B cell (primary cell): Measurements from ENCODE around the gene DAZAP1. TPM values are rescaled to one million over a fixed set of nuclear protein-coding genes. Genes with fewer than 3 reads are reported as not detected.

Experiments
- ATAC-seq: fragments of 200-7000 bp; cut with Tn5 transposase; one replicate; pipeline ENCODE4 v1.10.0; 2021; ENCODE audit warnings: low read depth, mild to moderate bottlenecking, moderate number of reproducible peaks, moderate library complexity
- CTCF ChIA-PET: fragments of 350-600 bp; sonication (Branson Sonifier 250); formaldehyde crosslinking; loops from one replicate; lab custom pipeline; 2021; ENCODE audit warnings: antibody characterized with exemption, inconsistent platforms; lab: Charles Lee
- POLR2A ChIA-PET: fragments of 350-600 bp; sonication (Branson Sonifier 250); formaldehyde crosslinking; loops from one replicate; lab custom pipeline; 2021; ENCODE audit warnings: antibody characterized with exemption; lab: Charles Lee
- DNase-seq: peaks from one replicate; pipeline ENCODE4 v3.0.0; 2013
- H2AFZ ChIP-seq: 2 replicates; pipeline ENCODE4 v1.6.1; 2012; ENCODE audit warnings: mild to moderate bottlenecking, low read depth, low read length; ENCODE audit not compliant: insufficient read depth, poor library complexity, severe bottlenecking
- H3K27ac ChIP-seq, 2 donors: 1 replicate in 1 of 2; 2 replicates in 1 of 2; pipeline ENCODE4 v1.5.1; 2012 to 2013; ENCODE audit warnings: low read length in 2 of 2, mild to moderate bottlenecking in 2 of 2, moderate library complexity in 1 of 2
- H3K27me3 ChIP-seq, 4 experiments: fragments of 200-600 bp in 1 of 4; sonication (generic) in 1 of 4; replicated peaks in 1 of 4; 1 replicate in 2 of 4; 2 replicates in 2 of 4; pipeline versions ENCODE4 v1.6.1 to v1.7.0; 2013 to 2016; ENCODE audit warnings: low read length in 3 of 4, mild to moderate bottlenecking in 2 of 4, mixed read lengths in 1 of 4, moderate library complexity in 1 of 4; ENCODE audit not compliant: insufficient read depth in 4 of 4, control insufficient read depth in 3 of 4; ENCODE audit errors: control extremely low read depth in 1 of 4
- H3K36me3 ChIP-seq, 2 experiments: replicated peaks in 1 of 2; 1 replicate in 1 of 2; 2 replicates in 1 of 2; pipeline versions ENCODE4 v1.6.1 to v1.7.1; 2013; ENCODE audit warnings: low read length in 1 of 2; ENCODE audit not compliant: insufficient read depth in 2 of 2, control insufficient read depth in 1 of 2; ENCODE audit errors: control extremely low read depth in 1 of 2, extremely low read depth in 1 of 2
- H3K4me1 ChIP-seq, 2 donors: fragments of 200-600 bp in 1 of 2; sonication (generic) in 1 of 2; 1 replicate in 1 of 2; 2 replicates in 1 of 2; pipeline versions ENCODE4 v1.5.1 to v1.6.1; 2013 to 2017; ENCODE audit warnings: low read length in 2 of 2; ENCODE audit not compliant: control insufficient read depth in 2 of 2, insufficient read depth in 2 of 2
- H3K4me2 ChIP-seq: replicated peaks from 2 replicates; pipeline ENCODE3; 2012; ENCODE audit warnings: mild to moderate bottlenecking, low read depth, low read length; ENCODE audit not compliant: poor library complexity, severe bottlenecking
- H3K4me3 ChIP-seq, 5 experiments: fragments of 200-600 bp in 1 of 5; sonication (generic) in 1 of 5; 1 replicate in 3 of 5; 2 replicates in 2 of 5; pipeline versions ENCODE4 v1.5.1 to v1.7.0; 2011 to 2016; ENCODE audit warnings: low read length in 4 of 5, mild to moderate bottlenecking in 4 of 5, low read depth in 2 of 5, control low read depth in 1 of 5, moderate library complexity in 1 of 5; ENCODE audit not compliant: insufficient read depth in 1 of 5; ENCODE audit errors: control extremely low read depth in 1 of 5, extremely low read depth in 1 of 5
- H3K79me2 ChIP-seq: fragments of 200-600 bp; sonication (generic); one replicate; pipeline ENCODE4 v1.6.0; 2016; ENCODE audit warnings: low read length; ENCODE audit not compliant: control insufficient read depth, insufficient read depth
- H3K9ac ChIP-seq: fragments of 200-600 bp; sonication (generic); 2 replicates; pipeline ENCODE4 v1.6.1; 2017; ENCODE audit warnings: mild to moderate bottlenecking, low read length, moderate library complexity
- H3K9me3 ChIP-seq, 3 donors: one replicate each; pipeline versions ENCODE4 v1.6.1 to v1.7.1; 2013; ENCODE audit warnings: low read length in 2 of 3; ENCODE audit not compliant: control insufficient read depth in 2 of 3, insufficient read depth in 1 of 3; ENCODE audit errors: control extremely low read depth in 1 of 3
- H4K20me1 ChIP-seq: 2 replicates; pipeline ENCODE4 v1.6.0; 2012; ENCODE audit warnings: mild to moderate bottlenecking, low read length; ENCODE audit not compliant: insufficient read depth, control insufficient read depth, poor library complexity, severe bottlenecking
- H3K27ac Mint-ChIP-seq: one replicate; pipeline ENCODE4 v1.8.0; 2021; ENCODE audit warnings: mixed read lengths
- H3K27me3 Mint-ChIP-seq: one replicate; pipeline ENCODE4 v1.8.0; 2021; ENCODE audit warnings: mixed read lengths
- H3K4me1 Mint-ChIP-seq: one replicate; pipeline ENCODE4 v1.8.0; 2021; ENCODE audit warnings: mixed read lengths
- H3K4me3 Mint-ChIP-seq: one replicate; pipeline ENCODE4 v1.8.0; 2021; ENCODE audit warnings: mixed read lengths
- H3K9me3 Mint-ChIP-seq: one replicate; pipeline ENCODE4 v1.8.0; 2022; ENCODE audit warnings: mixed read lengths; ENCODE audit not compliant: insufficient read depth
- CTCF ChIP-seq: fragments of 200-600 bp; IDR thresholded peaks from one replicate; pipeline ENCODE4 v1.8.0; 2022; ENCODE audit warnings: antibody characterized with exemption, mild to moderate bottlenecking
- EZH2 ChIP-seq: IDR thresholded peaks from 2 replicates; pipeline ENCODE4 v1.6.1; 2012; ENCODE audit warnings: borderline replicate concordance, low read depth, mild to moderate bottlenecking, moderate library complexity, low read length; ENCODE audit not compliant: insufficient read depth, poor library complexity, severe bottlenecking
- WGBS: methylation state at CpG from one replicate; pipeline ENCODE4 v1.1.5; 2013; ENCODE audit warnings: missing lambda C conversion rate; ENCODE audit not compliant: insufficient coverage; 5-methylcytosine and 5-hydroxymethylcytosine counted together
- intact Hi-C: fragments of 100-400 bp; cut with micrococcal nuclease; formaldehyde crosslinking; loops from one replicate; pipeline ENCODE4 v1.10.0; 2022
- polyA plus RNA-seq: library from polyadenylated mRNA; depleted of rRNA; stranded (reverse); fragments of >200 nt; gene quantifications from 2 replicates; pipeline ENCODE4 v1.2.3, GENCODE V29; 2012
- total RNA-seq, 2 donors: library from RNA; stranded (reverse); fragments of 120-200 nt in 1 of 2; gene quantifications; 1 replicate in 1 of 2; 2 replicates in 1 of 2; pipeline versions ENCODE4 v1.2.3 to v1.2.4, GENCODE V29; 2013 to 2022

DAZAP1 gene
- total and polyA plus RNA-seq, 2 donors (not counting 1 experiment from before 2014, with no cell fraction given): 54.8 to 125 TPM

GRCh38 chr19:1395194-1396018, 12.0 kb upstream of the DAZAP1 start:
- Mint-ChIP-seq H3K27ac (no peak overlapping the region), H3K4me1 (peaks cover 2% of the 10 kb centered on the region), H3K27me3 (no peaks in the 10 kb centered on the region), H3K4me3 (no peak overlapping the region), H3K9me3 (no peaks in the 10 kb centered on the region)
- no peaks in the 10 kb centered on the region for H3K9me3 ChIP-seq
- no peak for ATAC-seq
- no peak for TF ChIP-seq CTCF
- TF ChIP-seq EZH2: no peak
- H3K9ac ChIP-seq: no peak overlapping the region
- H3K36me3 ChIP-seq: peaks cover 0 to 22% of the 10 kb centered on the region in 2 experiments
- no peak overlapping the region for H2AFZ ChIP-seq
- 95% methylated on average over 49 of the region's 52 CpGs for WGBS
- H3K27ac ChIP-seq: no peak overlapping the region
- no peak for DNase-seq
- H3K4me3 ChIP-seq: no peak overlapping the region
- intact Hi-C loops: no loop called here
- H3K4me1 ChIP-seq: peaks cover 0 to 2% of the 10 kb centered on the region in 2 donors
- H3K4me2 ChIP-seq: no peak overlapping the region
- CTCF ChIA-PET: no interaction called here
- POLR2A ChIA-PET: interaction anchor here (0.6 kb wide), 1 partner anchor 10 kb away, joined by 3 read pairs; no protein-coding TSS in a partner anchor
- no peaks in the 10 kb centered on the region for H3K79me2 ChIP-seq
- H4K20me1 ChIP-seq: no peaks in the 10 kb centered on the region
- H3K27me3 ChIP-seq: no peaks in the 10 kb centered on the region
